A673 (cell line): ENCODE results near the gene CDC42EP4. TPM values are rescaled to one million over a fixed set of nuclear protein-coding genes. Genes with fewer than 3 reads are reported as not detected.

Experiments
- BruUV-seq: library from RNA; stranded (reverse); fragments of 400-500 nt; replicated peaks from 2 replicates; lab custom pipeline; 2021; lab: Mats Ljungman, UMichigan
- CTCF ChIA-PET: fragments of 300-600 bp; sonication (Branson Sonifier 250); formaldehyde crosslinking; loops from one replicate; lab custom pipeline; 2022; ENCODE audit warnings: antibody characterized with exemption; lab: Charles Lee
- POLR2A ChIA-PET: fragments of 300-600 bp; sonication (Branson Sonifier 250); formaldehyde crosslinking; loops from one replicate; lab custom pipeline; 2022; ENCODE audit warnings: antibody characterized with exemption; ENCODE audit not compliant: low non-redundant PET; lab: Charles Lee
- DNase-seq: peaks from one replicate; pipeline ENCODE4 v3.0.0-alpha.2; 2015; ENCODE audit warnings: low spot score
- H3K27ac ChIP-seq: fragments of 200-600 bp; sonication (generic); 2 replicates; pipeline ENCODE4 v1.5.1; 2016; ENCODE audit warnings: mixed run types, low read depth, mild to moderate bottlenecking, mixed read lengths, antibody characterized with exemption, low read length; ENCODE audit not compliant: poor library complexity, severe bottlenecking
- H3K27me3 ChIP-seq: fragments of 200-600 bp; sonication (generic); replicated peaks from 2 replicates; pipeline ENCODE4 v1.6.1; 2017; ENCODE audit warnings: mixed run types, low read depth, mild to moderate bottlenecking, mixed read lengths, antibody characterized with exemption, low read length; ENCODE audit not compliant: insufficient read depth, poor library complexity
- H3K36me3 ChIP-seq: fragments of 200-600 bp; sonication (generic); 2 replicates; pipeline ENCODE4 v1.6.1; 2016; ENCODE audit warnings: mixed run types, mild to moderate bottlenecking, mixed read lengths, antibody characterized with exemption, low read length; ENCODE audit not compliant: insufficient read depth, poor library complexity, severe bottlenecking
- H3K4me1 ChIP-seq: fragments of 200-600 bp; sonication (generic); 2 replicates; pipeline ENCODE4 v1.6.1; 2017; ENCODE audit warnings: mixed run types, mild to moderate bottlenecking, mixed read lengths, antibody characterized with exemption, low read length; ENCODE audit not compliant: insufficient read depth, poor library complexity, severe bottlenecking
- H3K4me3 ChIP-seq: fragments of 200-600 bp; sonication (generic); 2 replicates; pipeline ENCODE4 v1.5.1; 2016; ENCODE audit warnings: low read depth, mixed run types, mild to moderate bottlenecking, mixed read lengths, low read length; ENCODE audit not compliant: poor library complexity, severe bottlenecking
- H3K9me3 ChIP-seq: fragments of 200-600 bp; sonication (generic); 2 replicates; pipeline ENCODE4 v1.6.1; 2016; ENCODE audit warnings: mixed run types, low read depth, mild to moderate bottlenecking, mixed read lengths, antibody characterized with exemption, low read length; ENCODE audit not compliant: poor library complexity, severe bottlenecking
- CTCF ChIP-seq: fragments of 300-800, 200-600 bp; sonication (generic); conservative IDR thresholded peaks from 2 replicates; pipeline ENCODE4 v1.5.1; 2017; ENCODE audit warnings: low read depth, mild to moderate bottlenecking, antibody characterized with exemption, low read length, moderate library complexity, mixed read lengths
- EZH2 ChIP-seq: fragments of 200-600 bp; sonication (generic); IDR thresholded peaks from 2 replicates; pipeline ENCODE4 v1.6.1; 2017; ENCODE audit warnings: borderline replicate concordance, low read depth, mild to moderate bottlenecking, mixed read lengths, antibody characterized with exemption, low read length; ENCODE audit not compliant: poor library complexity, severe bottlenecking
- intact Hi-C: fragments of 100-400 bp; cut with micrococcal nuclease; formaldehyde crosslinking; loops from one replicate; pipeline ENCODE4 v1.10.0; 2022; ENCODE audit not compliant: unreplicated experiment
- total RNA-seq: library from RNA; stranded (reverse); gene quantifications from 2 replicates; pipeline ENCODE4 v1.2.3, GENCODE V29; 2021

CDC42EP4 gene
- total RNA-seq, 1 experiment from 2014 or later: 37.5 TPM

- no peak for TF ChIP-seq EZH2
- no peak for TF ChIP-seq CTCF
- Histone ChIP-seq H3K9me3 (no peaks in the 10 kb centered on the region), H3K4me3 (no peak overlapping the region), H3K27ac (no peak overlapping the region), H3K36me3 (no peaks in the 10 kb centered on the region), H3K27me3 (no peaks in the 10 kb centered on the region), H3K4me1 (peaks cover 15% of the 10 kb centered on the region)
- POLR2A ChIA-PET: no interaction called here
- CTCF ChIA-PET: interaction anchor here (0.6 kb wide), 1 partner anchor 41 kb away, joined by 8 read pairs; no protein-coding TSS in a partner anchor
- no TSS peak for BruUV-seq
- no peak for DNase-seq
- intact Hi-C loops: no loop called here
Measured at GRCh38 chr17:73348018-73348828, 36.4 kb upstream of the CDC42EP4 start.

- Histone ChIP-seq H3K36me3 (no peaks in the 10 kb centered on the region), H3K27ac (no peak overlapping the region), H3K4me3 (no peak overlapping the region), H3K4me1 (peaks cover 23% of the 10 kb centered on the region), H3K27me3 (no peaks in the 10 kb centered on the region), H3K9me3 (no peaks in the 10 kb centered on the region)
- no TSS peak for BruUV-seq
- TF ChIP-seq CTCF (no peak), EZH2 (no peak)
- intact Hi-C loops: no loop called here
- DNase-seq: peak; percentile 61
- ChIA-PET CTCF (no interaction called here), POLR2A (no interaction called here)
Measured at GRCh38 chr17:73347351-73347750, 35.5 kb upstream of the CDC42EP4 start.

GRCh38 chr17:73346501-73347162, 34.8 kb upstream of the CDC42EP4 start:
- Histone ChIP-seq H3K4me3 (no peak overlapping the region), H3K9me3 (no peaks in the 10 kb centered on the region), H3K27ac (no peak overlapping the region), H3K36me3 (no peaks in the 10 kb centered on the region), H3K27me3 (no peaks in the 10 kb centered on the region), H3K4me1 (peaks cover 30% of the 10 kb centered on the region)
- intact Hi-C loops: no loop called here
- no TSS peak for BruUV-seq
- no peak for DNase-seq
- TF ChIP-seq CTCF (no peak), EZH2 (no peak)
- POLR2A ChIA-PET: no interaction called here
- CTCF ChIA-PET: no interaction called here
